Ovary (tissue), 9 donors: ENCODE data around the gene VMP1. TPM values are rescaled to one million over a fixed set of nuclear protein-coding genes. Genes with fewer than 3 reads are reported as not detected.

Source experiments
- DNase-seq, 5 donors: peaks; one replicate each; pipeline ENCODE4 v3.0.0-alpha.2; 2019 to 2020
- H3K27ac ChIP-seq, 2 donors: fragments of 200-600 bp; one replicate each; pipeline versions ENCODE4 v1.5.1 to v1.8.0; 2019 to 2022
- H3K27me3 ChIP-seq: fragments of 200-600 bp; one replicate; pipeline ENCODE4 v1.8.0; 2022
- H3K36me3 ChIP-seq: fragments of 200-600 bp; sonication (generic); one replicate; pipeline ENCODE4 v1.5.1; 2019
- H3K4me1 ChIP-seq: one replicate; pipeline ENCODE4 v1.8.1; 2013; ENCODE audit warnings: mild to moderate bottlenecking, moderate library complexity; ENCODE audit not compliant: insufficient read depth
- H3K4me3 ChIP-seq: fragments of 200-600 bp; sonication (generic); one replicate; pipeline ENCODE4 v1.5.1; 2017
- H3K9me3 ChIP-seq, 2 donors: fragments of 200-600 bp in 1 of 2; sonication (generic) in 1 of 2; one replicate each; pipeline versions ENCODE4 v1.5.1 to v1.8.1; 2013 to 2019; ENCODE audit warnings: mild to moderate bottlenecking in 1 of 2, moderate library complexity in 1 of 2
- EP300 ChIP-seq: sonication (generic); formaldehyde crosslinking; IDR thresholded peaks from one replicate; pipeline ENCODE4 v1.6.1; 2017; ENCODE audit warnings: antibody characterized with exemption
- POLR2A ChIP-seq: fragments of 450-650 bp; IDR thresholded peaks from one replicate; pipeline ENCODE4 v1.6.1; 2017; ENCODE audit warnings: antibody characterized with exemption, mild to moderate bottlenecking, moderate library complexity
- WGBS, 3 donors: extraction: QIAGEN DNeasy Blood & Tissue Kit in 1 of 3; methylation state at CpG; one replicate each; pipeline versions ENCODE4 v1.1.5 to v1.1.7; 2013 to 2017; 5-methylcytosine and 5-hydroxymethylcytosine counted together
- intact Hi-C, 4 donors: fragments of 100-400 bp; cut with DNase I; formaldehyde crosslinking; loops; one replicate each; pipeline versions ENCODE4 v1.11.0 to v1.15.1; 2022 to 2023
- polyA plus RNA-seq, 2 donors: library from polyadenylated mRNA; stranded (reverse); fragments of 200-250 nt in 1 of 2; fragments of 350-450 nt in 1 of 2; fragmentation: Illumina TruSeq in 1 of 2; extraction: RNeasy Lipid Tissue Mini Kit (QIAGEN cat#74804) in 1 of 2; gene quantifications; one replicate each; pipeline ENCODE4 v1.2.3, GENCODE V29; 2013 to 2014
- total RNA-seq, 7 donors: library from RNA; depleted of rRNA in 2 of 7; stranded (reverse); fragments of >200 nt in 2 of 7; fragmentation: NEBNext Ultra II Directional in 3 of 7; extraction: Animal tissue kit (Norgen Biotek cat#: 25700) in 3 of 7; gene quantifications; one replicate each; pipeline versions ENCODE4 v1.1.0 to v1.2.4, GENCODE V29; 2016 to 2023
- TF ChIP-seq, protein P1 (sequence below), 3 donors: fragments of 450-650 bp in 2 of 3; fragments of 200-600 bp in 1 of 3; IDR thresholded peaks; one replicate each; pipeline versions ENCODE4 v1.5.1 to v1.8.0; 2016 to 2022; ENCODE audit warnings: antibody characterized with exemption in 3 of 3, mild to moderate bottlenecking in 1 of 3
- donor health status: DM: no; HTN: no; CAD: no; lungs with moderate emphysema.
- donor health status: DM: no; HTN: no; CAD: no.
- donor health status: Bipolar disorder and iron deficiency.
- donor health status: DM: yes; HTN: yes; CAD: no.
- donor health status: DM: no; HTN: no; CAD: no.
- donor health status: DM: yes; HTN: yes; CAD: no.

VMP1 gene
- total and polyA plus RNA-seq, 9 donors, result 63.5 to 667 (median 154) TPM

DNA sequence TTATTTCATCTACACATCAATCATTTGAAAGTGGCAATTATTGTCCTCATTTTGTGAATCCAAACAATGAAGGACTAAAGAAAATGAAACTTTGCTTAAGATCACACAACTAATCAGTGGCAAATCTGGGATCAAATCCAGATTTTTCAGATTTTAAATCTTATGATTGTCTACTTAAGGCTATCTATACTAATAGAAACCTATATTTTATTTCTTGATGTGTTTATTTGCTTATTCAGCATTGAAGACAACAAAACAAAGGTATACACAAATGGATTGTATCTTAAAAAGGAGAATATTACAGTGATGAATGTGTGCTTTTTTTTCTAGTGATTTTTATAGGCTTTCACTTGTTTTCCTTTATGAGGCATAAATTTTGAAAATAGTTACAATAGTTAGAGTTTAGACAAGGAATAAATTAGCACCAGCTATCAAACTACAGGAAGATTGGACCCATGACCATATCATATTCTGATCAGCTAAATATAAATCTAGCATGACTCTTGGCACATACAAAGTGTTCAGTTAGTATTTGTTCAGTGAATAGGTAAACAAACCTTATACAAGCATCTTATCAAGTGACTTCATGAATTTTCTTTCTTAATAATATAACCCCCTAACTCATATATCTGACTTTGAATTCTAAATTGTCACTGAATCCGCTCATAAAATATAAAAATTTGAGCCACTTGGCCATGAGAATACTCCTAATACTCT lies 20.5 kb downstream of the VMP1 start:
- Histone ChIP-seq H3K36me3 (no peaks in the 10 kb centered on the region), H3K4me3 (no peak overlapping the region), H3K27me3 (no peaks in the 10 kb centered on the region), H3K27ac (no peak overlapping the region), H3K9me3 (no peaks in the 10 kb centered on the region), H3K4me1 (peaks cover 2% of the 10 kb centered on the region)
- DNase-seq, result no peak
- TF ChIP-seq EP300, result no peak
- intact Hi-C loops, result no loop called here
- 95 to 96% (median 96%) methylated on average over 1 of the region's 1 CpG for WGBS, 3 donors

DNA sequence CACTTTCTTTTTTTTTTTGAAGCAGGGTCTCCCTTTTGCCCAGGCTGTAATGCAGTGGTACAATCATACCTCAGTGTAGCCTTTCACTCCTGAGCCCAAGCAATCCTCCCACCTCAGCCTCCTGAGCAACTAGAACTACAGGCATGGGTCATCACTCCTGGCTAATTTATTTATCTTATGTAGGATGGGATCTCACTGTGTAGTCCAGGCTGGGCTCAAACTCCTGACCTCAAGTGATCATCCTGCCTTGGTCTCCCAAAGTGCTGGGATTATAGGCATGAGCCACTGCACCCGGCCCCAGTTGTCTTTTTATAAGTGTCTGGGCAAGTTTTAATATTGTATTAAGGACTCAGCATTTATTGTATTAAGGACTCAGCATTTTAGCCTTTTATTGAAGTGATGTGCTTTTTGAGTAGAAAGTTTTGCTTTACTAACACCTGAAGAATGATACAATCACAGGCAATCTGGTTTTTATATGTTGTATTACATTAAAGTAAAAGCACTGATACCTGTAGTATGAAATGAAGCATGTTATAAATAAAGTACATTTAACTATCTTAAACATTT lies 22.9 kb downstream of the VMP1 start:
- no peak overlapping the region for H3K27ac ChIP-seq
- no peaks in the 10 kb centered on the region for H3K9me3 ChIP-seq
- WGBS, 3 donors, result 86 to 91% (median 89%) methylated on average over 1 of the region's 1 CpG
- H3K4me3 ChIP-seq, result no peak overlapping the region
- H3K36me3 ChIP-seq, result no peaks in the 10 kb centered on the region
- TF ChIP-seq POLR2A (no peak), EP300 (no peak)
- TF ChIP-seq, protein P1, sequence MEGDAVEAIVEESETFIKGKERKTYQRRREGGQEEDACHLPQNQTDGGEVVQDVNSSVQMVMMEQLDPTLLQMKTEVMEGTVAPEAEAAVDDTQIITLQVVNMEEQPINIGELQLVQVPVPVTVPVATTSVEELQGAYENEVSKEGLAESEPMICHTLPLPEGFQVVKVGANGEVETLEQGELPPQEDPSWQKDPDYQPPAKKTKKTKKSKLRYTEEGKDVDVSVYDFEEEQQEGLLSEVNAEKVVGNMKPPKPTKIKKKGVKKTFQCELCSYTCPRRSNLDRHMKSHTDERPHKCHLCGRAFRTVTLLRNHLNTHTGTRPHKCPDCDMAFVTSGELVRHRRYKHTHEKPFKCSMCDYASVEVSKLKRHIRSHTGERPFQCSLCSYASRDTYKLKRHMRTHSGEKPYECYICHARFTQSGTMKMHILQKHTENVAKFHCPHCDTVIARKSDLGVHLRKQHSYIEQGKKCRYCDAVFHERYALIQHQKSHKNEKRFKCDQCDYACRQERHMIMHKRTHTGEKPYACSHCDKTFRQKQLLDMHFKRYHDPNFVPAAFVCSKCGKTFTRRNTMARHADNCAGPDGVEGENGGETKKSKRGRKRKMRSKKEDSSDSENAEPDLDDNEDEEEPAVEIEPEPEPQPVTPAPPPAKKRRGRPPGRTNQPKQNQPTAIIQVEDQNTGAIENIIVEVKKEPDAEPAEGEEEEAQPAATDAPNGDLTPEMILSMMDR (IDR thresholded peaks at IDR 0.05), result no peak
- intact Hi-C loops, result no loop called here
- no peaks in the 10 kb centered on the region for H3K4me1 ChIP-seq
- no peak for DNase-seq
- H3K27me3 ChIP-seq, result no peaks in the 10 kb centered on the region

DNA sequence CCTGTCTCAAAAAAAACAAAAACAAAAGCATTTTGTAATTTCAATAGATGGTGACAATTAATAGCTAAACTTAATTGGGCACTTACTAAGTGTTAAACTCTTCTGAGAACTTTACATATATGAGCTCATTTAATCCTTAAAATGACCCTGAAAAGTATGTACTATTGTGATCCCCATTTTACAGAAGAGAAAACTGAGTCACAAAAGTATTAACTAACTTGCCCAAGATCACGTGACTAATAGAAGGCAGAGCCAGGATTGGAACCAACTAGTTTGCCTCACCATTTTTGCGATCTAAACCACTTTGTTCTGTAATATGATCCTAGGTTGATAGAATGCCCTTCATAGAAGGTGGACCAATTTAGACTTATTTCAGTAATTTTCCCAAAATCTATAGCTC lies 26.2 kb downstream of the VMP1 start:
- Histone ChIP-seq H3K4me3 (no peak overlapping the region), H3K36me3 (no peaks in the 10 kb centered on the region), H3K27ac (no peak overlapping the region), H3K9me3 (no peaks in the 10 kb centered on the region), H3K4me1 (no peaks in the 10 kb centered on the region), H3K27me3 (no peaks in the 10 kb centered on the region)
- no peak for DNase-seq
- intact Hi-C loops, result no loop called here
- WGBS, 3 donors, result 96 to 97% (median 96%) methylated on average over 2 of the region's 2 CpGs
- TF ChIP-seq, protein P1 (IDR thresholded peaks at IDR 0.05), result no peak
- no peak for TF ChIP-seq POLR2A
- no peak for TF ChIP-seq EP300

DNA sequence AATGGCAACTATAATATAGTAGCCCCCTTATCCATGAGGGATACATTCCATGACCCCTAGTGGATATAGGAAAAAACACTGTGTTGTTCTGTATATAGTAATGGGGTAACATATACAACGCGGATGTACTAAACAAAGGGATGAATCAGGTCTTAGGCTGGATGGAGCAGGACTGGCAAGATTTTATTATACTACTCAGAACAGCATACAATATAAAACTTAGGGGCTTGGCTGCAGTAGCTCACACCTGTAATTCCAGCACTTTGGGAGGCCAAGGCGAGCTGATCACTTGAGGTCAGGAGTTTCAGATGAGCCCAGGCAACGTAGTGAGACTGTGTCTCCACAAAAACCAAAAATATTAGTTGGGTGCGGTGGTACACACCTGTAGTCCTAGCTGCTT lies 26.8 kb downstream of the VMP1 start:
- Histone ChIP-seq H3K36me3 (no peaks in the 10 kb centered on the region), H3K27ac (no peak overlapping the region)

More for the DNA sequence above, 26.8 kb downstream of the VMP1 start:
- no peaks in the 10 kb centered on the region for H3K4me1 ChIP-seq
- 96 to 99% (median 98%) methylated on average over 5 of the region's 5 CpGs for WGBS, 3 donors
- no peak for DNase-seq
- H3K9me3 ChIP-seq, result no peaks in the 10 kb centered on the region
- intact Hi-C loops, result no loop called here
- no peak overlapping the region for H3K4me3 ChIP-seq
- TF ChIP-seq EP300 (no peak), POLR2A (no peak)
- TF ChIP-seq, protein P1 (IDR thresholded peaks at IDR 0.05), result no peak
- no peaks in the 10 kb centered on the region for H3K27me3 ChIP-seq
